HFFc6 (cell line): Measurements from ENCODE around the gene GSK3A. TPM values are rescaled to one million over a fixed set of nuclear protein-coding genes. Genes with fewer than 3 reads are reported as not detected.
A peak's percentile ranks its signal among the peaks of the same experiment; 100 is the strongest.

Experiments used
- DNase-seq: peaks from one replicate; pipeline ENCODE4 v3.0.0-alpha.2; 2018
- H3K27ac Mint-ChIP-seq: 2 replicates; pipeline ENCODE4 v1.8.0; 2020; ENCODE audit warnings: mild to moderate bottlenecking, mixed read lengths
- H3K27me3 Mint-ChIP-seq: 2 replicates; pipeline ENCODE4 v1.8.0; 2021; ENCODE audit warnings: mild to moderate bottlenecking, moderate library complexity, mixed read lengths; ENCODE audit not compliant: insufficient read depth
- H3K36me3 Mint-ChIP-seq: 2 replicates; pipeline ENCODE4 v1.8.0; 2021; ENCODE audit warnings: low read depth, mixed read lengths
- H3K4me1 Mint-ChIP-seq: 2 replicates; pipeline ENCODE4 v1.8.0; 2020; ENCODE audit warnings: low read depth, mixed read lengths
- H3K4me3 Mint-ChIP-seq: 2 replicates; pipeline ENCODE4 v1.8.0; 2020; ENCODE audit warnings: mild to moderate bottlenecking, moderate library complexity, mixed read lengths
- H3K9me3 Mint-ChIP-seq: 2 replicates; pipeline ENCODE4 v1.8.0; 2020; ENCODE audit warnings: mild to moderate bottlenecking, mixed read lengths
- CTCF ChIP-seq: fragments of 200-600 bp; sonication (generic); IDR thresholded peaks from 2 replicates; pipeline ENCODE4 v1.5.0; 2021; ENCODE audit warnings: antibody characterized with exemption, mild to moderate bottlenecking
- total RNA-seq, 6 experiments: library from RNA; stranded (reverse); fragmentation: NEBNext Ultra II Directional; extraction: Animal tissue kit (Norgen Biotek cat#: 25700); gene quantifications; 2 replicates in 1 of 6; 3 replicates in 5 of 6; pipeline ENCODE4 v1.2.3, GENCODE V29; 2021

GSK3A gene
- total RNA-seq, 6 experiments from 2014 or later: 36.3 to 45.5 (median 43.1) TPM

- no peak overlapping the region for H3K4me3 Mint-ChIP-seq
Measured at GRCh38 chr19:42246143-42246921, 3.9 kb upstream of the GSK3A start.

GRCh38 chr19:42245231-42245630, 2.8 kb upstream of the GSK3A start:
- Mint-ChIP-seq H3K4me3 (peak overlapping the region; percentile 96), H3K27ac (peak overlapping the region; percentile 88), H3K36me3 (peaks cover 8% of the 10 kb centered on the region), H3K9me3 (no peaks in the 10 kb centered on the region), H3K4me1 (peaks cover 54% of the 10 kb centered on the region), H3K27me3 (peaks cover 16% of the 10 kb centered on the region)
- TF ChIP-seq CTCF: no peak
- no peak for DNase-seq

More at GRCh38 chr19:42246143-42246921, 3.9 kb upstream of the GSK3A start:
- peak; percentile 83 for TF ChIP-seq CTCF
- H3K27me3 Mint-ChIP-seq: peaks cover 15% of the 10 kb centered on the region
- peak; percentile 78 for DNase-seq
- H3K4me1 Mint-ChIP-seq: peaks cover 51% of the 10 kb centered on the region
- H3K9me3 Mint-ChIP-seq: no peaks in the 10 kb centered on the region
- H3K27ac Mint-ChIP-seq: peak overlapping the region; percentile 88
- peaks cover 4% of the 10 kb centered on the region; the same call in 1 of the 2 replicates for H3K36me3 Mint-ChIP-seq

- Mint-ChIP-seq H3K4me1 (peaks cover 60% of the 10 kb centered on the region), H3K4me3 (peak overlapping the region; percentile 96), H3K9me3 (no peaks in the 10 kb centered on the region), H3K27me3 (peaks cover 16% of the 10 kb centered on the region), H3K27ac (peak overlapping the region; percentile 88), H3K36me3 (peaks cover 14% of the 10 kb centered on the region)
- peak; percentile 78 for TF ChIP-seq CTCF
- DNase-seq: peak; percentile 92
Measured at GRCh38 chr19:42244347-42245220, 2.2 kb upstream of the GSK3A start.

- Mint-ChIP-seq H3K9me3 (no peaks in the 10 kb centered on the region), H3K27ac (peak overlapping the region; percentile 83), H3K4me1 (peaks cover 59% of the 10 kb centered on the region), H3K27me3 (peaks cover 16% of the 10 kb centered on the region), H3K4me3 (peak overlapping the region; percentile 95), H3K36me3 (peaks cover 20% of the 10 kb centered on the region)
- no peak for DNase-seq
- TF ChIP-seq CTCF: no peak
Measured at GRCh38 chr19:42242069-42242511, 312 bp downstream of the GSK3A start.

GRCh38 chr19:42241279-42241678, 1.1 kb downstream of the GSK3A start:
- TF ChIP-seq CTCF: no peak
- Mint-ChIP-seq H3K9me3 (no peaks in the 10 kb centered on the region), H3K27ac (peak overlapping the region; percentile 83), H3K27me3 (peaks cover 16% of the 10 kb centered on the region), H3K4me1 (peaks cover 51% of the 10 kb centered on the region), H3K4me3 (peak overlapping the region; percentile 95), H3K36me3 (peaks cover 27% of the 10 kb centered on the region)
- no peak for DNase-seq
